ENCODE data around the gene EXO5.
"Not testable (repeated sequence)": the region's sequence is repeated elsewhere in the genome, so short reads cannot be mapped to it uniquely, and the experiment has no call there.

EXO5 gene

GRCh38 chr1:40508375-40509341 is at the start of gene EXO5:
TSS of gene EXO5 (plus strand) at chr1:40508767. CDS start at chr1:40514545, 5,778 bp downstream.
- peak; percentile 62 to 70 (median 66) for DNase-seq (ENCODE audit: low read depth in 2 of 3, low spot score in 2 of 3)

- DNase-seq (ENCODE audit: low read depth in 2 of 3, low spot score in 2 of 3) = no peak
Observed at GRCh38 chr1:40462956-40463590, 45.5 kb upstream of the EXO5 start.

GRCh38 chr1:40469327-40469726 is 39.2 kb upstream of the EXO5 start:
- no peak for DNase-seq (ENCODE audit: low read depth in 2 of 3, low spot score in 2 of 3)

- DNase-seq (ENCODE audit: low read depth in 2 of 3, low spot score in 2 of 3) = no peak
Observed at GRCh38 chr1:40475268-40475667, 33.3 kb upstream of the EXO5 start.

GRCh38 chr1:40476924-40477677 is 31.5 kb upstream of the EXO5 start, which contains the start of gene ZFP69:
TSS of gene ZFP69 (plus strand) at chr1:40477290. CDS start at chr1:40479362, 2,072 bp downstream.
- DNase-seq (ENCODE audit: low read depth in 2 of 3, low spot score in 2 of 3) = peak; percentile 34 to 51 (median 41)

GRCh38 chr1:40477678-40478053 is 30.9 kb upstream of the EXO5 start:
- peak in 2 of 3 experiments; percentile 6 to 9 for DNase-seq (ENCODE audit: low read depth in 2 of 3, low spot score in 2 of 3)

GRCh38 chr1:40478276-40478675 is 30.3 kb upstream of the EXO5 start:
- DNase-seq (ENCODE audit: low read depth in 2 of 3, low spot score in 2 of 3) = no peak

- DNase-seq (ENCODE audit: low read depth in 2 of 3, low spot score in 2 of 3) = no peak
Observed at GRCh38 chr1:40479156-40479555, 29.4 kb upstream of the EXO5 start.

- DNase-seq (ENCODE audit: low read depth in 2 of 3, low spot score in 2 of 3) = no peak
Observed at GRCh38 chr1:40495315-40495903, 13.2 kb upstream of the EXO5 start.

- not testable (repeated sequence) for DNase-seq (ENCODE audit: low read depth in 2 of 3, low spot score in 2 of 3)
Observed at GRCh38 chr1:40502651-40503050, 5.9 kb upstream of the EXO5 start.

GRCh38 chr1:40507973-40508372 is 594 bp upstream of the EXO5 start:
- DNase-seq (ENCODE audit: low read depth in 2 of 3, low spot score in 2 of 3) = no peak

GRCh38 chr1:40519517-40519916 is 10.9 kb downstream of the EXO5 start:
- DNase-seq (ENCODE audit: low read depth in 2 of 3, low spot score in 2 of 3) = no peak

GRCh38 chr1:40530735-40531380 is 22.3 kb downstream of the EXO5 start:
- no peak for DNase-seq (ENCODE audit: low read depth in 2 of 3, low spot score in 2 of 3)

- peak; percentile 36 to 68 (median 54) for DNase-seq (ENCODE audit: low read depth in 2 of 3, low spot score in 2 of 3)
Observed at GRCh38 chr1:40531381-40532061, 23.0 kb downstream of the EXO5 start, which contains the start of gene ZNF684. TSS of gene ZNF684 (plus strand) at chr1:40531637. CDS start at chr1:40533167, 1,530 bp downstream.

- DNase-seq (ENCODE audit: low read depth in 2 of 3, low spot score in 2 of 3) = no peak
Observed at GRCh38 chr1:40532062-40532389, 23.5 kb downstream of the EXO5 start.

- DNase-seq (ENCODE audit: low read depth in 2 of 3, low spot score in 2 of 3) = no peak
Observed at GRCh38 chr1:40532844-40533424, 24.4 kb downstream of the EXO5 start.

- DNase-seq (ENCODE audit: low read depth in 2 of 3, low spot score in 2 of 3) = no peak
Observed at GRCh38 chr1:40534589-40534988, 26.0 kb downstream of the EXO5 start.

GRCh38 chr1:40535732-40536131 is 27.2 kb downstream of the EXO5 start:
- DNase-seq (ENCODE audit: low read depth in 2 of 3, low spot score in 2 of 3) = no peak

GRCh38 chr1:40539338-40539737 is 30.8 kb downstream of the EXO5 start:
- no peak for DNase-seq (ENCODE audit: low read depth in 2 of 3, low spot score in 2 of 3)

GRCh38 chr1:40546957-40547356 is 38.4 kb downstream of the EXO5 start:
- DNase-seq (ENCODE audit: low read depth in 2 of 3, low spot score in 2 of 3) = no peak
